ENCODE results near the gene AFAP1L2. TPM values are rescaled to one million over a fixed set of nuclear protein-coding genes. Genes with fewer than 3 reads are reported as not detected.
"Not testable (repeated sequence)": the region's sequence is repeated elsewhere in the genome, so short reads cannot be mapped to it uniquely, and the experiment has no call there.

The AFAP1L2 gene
- total and polyA plus RNA-seq, 5 donors: 3.7 to 7.7 (median 6.1) TPM

DNA sequence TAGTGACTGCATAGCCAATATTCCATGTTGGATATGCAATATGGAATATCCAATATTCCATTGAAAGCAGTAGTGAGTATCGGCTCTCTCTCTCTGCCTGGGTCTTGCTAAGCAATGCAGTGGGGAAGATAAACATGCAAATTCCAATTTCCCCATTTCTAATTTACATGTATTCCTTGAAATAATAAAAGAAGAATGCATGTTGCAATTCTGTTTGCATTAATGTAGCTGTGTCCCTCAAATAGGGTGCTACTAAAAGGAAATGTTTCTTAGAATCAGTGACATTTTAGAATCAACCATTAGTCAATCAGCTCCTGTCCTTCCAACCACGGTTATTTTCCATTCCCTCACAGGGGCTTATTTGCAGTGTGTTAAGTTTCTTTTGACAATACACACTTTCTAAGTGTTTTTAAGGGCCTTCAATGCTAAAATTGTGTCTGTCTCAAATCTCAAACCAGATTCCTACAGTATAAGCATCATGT, 46.7 kb downstream of the AFAP1L2 start:
- ATAC-seq (no peak), DNase-seq (no peak)
- H3K9me3 ChIP-seq (ENCODE audit: control insufficient read depth, low read length): no peaks in the 10 kb centered on the region
- no peaks in the 10 kb centered on the region for H3K27me3 ChIP-seq (ENCODE audit: control insufficient read depth, insufficient read depth)
- no peaks in the 10 kb centered on the region for H3K4me1 ChIP-seq (ENCODE audit: control insufficient read depth, insufficient read depth, low read length)
- intact Hi-C loops (cut with DNase I): no loop called here
- no peak overlapping the region for H3K27ac ChIP-seq (ENCODE audit: low read length)
- no peak overlapping the region for H3K4me3 ChIP-seq (ENCODE audit: low read length)
- WGBS: 56% methylated on average over 2 of the region's 2 CpGs

DNA sequence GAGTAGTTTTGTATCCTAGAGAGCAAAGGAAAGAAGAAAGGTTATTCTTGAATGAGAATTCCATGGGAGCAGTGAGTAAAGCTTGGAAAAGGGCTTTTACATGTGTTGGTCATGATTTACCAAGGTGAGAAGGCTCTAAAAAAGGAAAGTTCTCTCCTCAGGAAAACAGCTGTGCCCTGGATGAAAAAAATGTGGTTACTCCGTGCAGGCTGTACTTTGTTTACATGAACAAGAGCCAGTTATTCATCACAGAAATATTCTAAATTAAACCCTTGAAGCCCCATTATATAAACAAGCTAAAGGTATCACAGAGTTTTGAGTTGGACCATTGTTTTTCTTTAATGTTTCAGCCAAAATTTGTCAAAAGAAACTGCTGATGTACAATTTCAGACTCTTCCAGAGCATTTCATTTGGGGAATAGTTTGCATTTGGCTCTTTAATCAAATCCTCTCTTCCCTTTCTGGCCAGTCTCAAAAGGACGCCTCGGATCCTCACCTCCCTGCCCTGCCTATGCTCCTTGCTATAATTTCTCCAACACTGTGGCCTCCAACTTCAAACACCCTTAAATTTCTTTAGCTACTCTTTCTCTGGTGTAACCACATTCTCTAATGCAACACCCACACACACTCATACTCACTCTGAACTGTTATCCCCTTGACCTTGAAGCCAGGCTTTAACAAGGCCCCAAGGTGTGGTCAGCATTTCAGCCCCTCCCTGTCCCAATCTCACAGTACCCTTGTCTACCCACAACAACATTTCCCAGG, 47.4 kb downstream of the AFAP1L2 start:
- Histone ChIP-seq H3K4me1 (ENCODE audit: control insufficient read depth, insufficient read depth, low read length) (no peaks in the 10 kb centered on the region), H3K27me3 (ENCODE audit: control insufficient read depth, insufficient read depth) (no peaks in the 10 kb centered on the region), H3K9me3 (ENCODE audit: control insufficient read depth, low read length) (no peaks in the 10 kb centered on the region), H3K27ac (ENCODE audit: low read length) (no peak overlapping the region), H3K4me3 (ENCODE audit: low read length) (no peak overlapping the region)
- intact Hi-C loops (cut with DNase I): no loop called here
- ATAC-seq (peak; percentile 28 to 29), DNase-seq (no peak)
- WGBS: 34% methylated on average over 3 of the region's 3 CpGs

DNA sequence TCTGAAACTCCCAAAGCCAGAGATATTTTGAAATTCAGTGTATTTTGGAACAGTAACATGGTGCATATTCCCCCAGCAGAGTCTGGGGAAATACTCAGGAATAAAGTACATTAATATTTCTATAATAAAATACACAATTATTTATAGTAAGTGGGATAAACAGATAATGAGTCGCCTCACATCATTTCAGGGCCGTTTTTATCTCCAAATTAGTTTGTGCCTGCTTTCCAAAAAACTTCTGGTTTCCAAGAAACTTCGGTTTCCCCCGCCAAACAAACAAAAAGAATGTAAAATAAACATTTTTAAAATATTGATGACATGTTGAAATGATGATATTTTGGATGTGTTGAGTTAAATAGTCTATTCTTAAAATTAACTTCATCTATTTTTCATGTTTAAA, 48.2 kb downstream of the AFAP1L2 start:
- intact Hi-C loops (cut with DNase I): no loop called here
- no peaks in the 10 kb centered on the region for H3K9me3 ChIP-seq (ENCODE audit: control insufficient read depth, low read length)
- WGBS: 53% methylated on average over 4 of the region's 4 CpGs
- ATAC-seq: no peak
- no peaks in the 10 kb centered on the region for H3K27me3 ChIP-seq (ENCODE audit: control insufficient read depth, insufficient read depth)
- no peaks in the 10 kb centered on the region for H3K4me1 ChIP-seq (ENCODE audit: control insufficient read depth, insufficient read depth, low read length)
- no peak for DNase-seq
- H3K4me3 ChIP-seq (ENCODE audit: low read length): no peak overlapping the region
- no peak overlapping the region for H3K27ac ChIP-seq (ENCODE audit: low read length)

DNA sequence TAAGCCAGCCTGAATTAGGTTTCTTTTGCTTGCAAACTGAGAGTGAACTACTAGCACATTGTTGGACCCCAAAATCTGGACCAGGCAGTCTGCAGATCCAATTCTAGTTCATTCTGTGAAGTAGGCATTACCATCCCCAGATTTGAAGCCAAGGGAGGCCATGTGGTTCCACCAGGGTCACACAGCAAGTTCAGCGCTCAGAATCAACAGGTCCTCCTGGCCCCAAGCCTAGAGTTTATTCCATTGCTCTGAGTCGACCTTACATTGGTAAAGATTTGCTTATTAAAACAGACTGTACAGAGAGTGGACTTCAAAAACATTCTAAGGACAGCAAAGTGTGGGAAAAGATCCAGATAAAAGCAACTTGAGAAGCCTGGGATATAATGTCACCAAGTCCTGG, 50.9 kb downstream of the AFAP1L2 start:
- ATAC-seq (no peak), DNase-seq (no peak)
- 69% methylated on average over 2 of the region's 2 CpGs for WGBS
- no peaks in the 10 kb centered on the region for H3K4me1 ChIP-seq (ENCODE audit: control insufficient read depth, insufficient read depth, low read length)
- H3K4me3 ChIP-seq (ENCODE audit: low read length): no peak overlapping the region
- intact Hi-C loops (cut with DNase I): no loop called here
- H3K9me3 ChIP-seq (ENCODE audit: control insufficient read depth, low read length): no peaks in the 10 kb centered on the region
- no peaks in the 10 kb centered on the region for H3K27me3 ChIP-seq (ENCODE audit: control insufficient read depth, insufficient read depth)
- no peak overlapping the region for H3K27ac ChIP-seq (ENCODE audit: low read length)

DNA sequence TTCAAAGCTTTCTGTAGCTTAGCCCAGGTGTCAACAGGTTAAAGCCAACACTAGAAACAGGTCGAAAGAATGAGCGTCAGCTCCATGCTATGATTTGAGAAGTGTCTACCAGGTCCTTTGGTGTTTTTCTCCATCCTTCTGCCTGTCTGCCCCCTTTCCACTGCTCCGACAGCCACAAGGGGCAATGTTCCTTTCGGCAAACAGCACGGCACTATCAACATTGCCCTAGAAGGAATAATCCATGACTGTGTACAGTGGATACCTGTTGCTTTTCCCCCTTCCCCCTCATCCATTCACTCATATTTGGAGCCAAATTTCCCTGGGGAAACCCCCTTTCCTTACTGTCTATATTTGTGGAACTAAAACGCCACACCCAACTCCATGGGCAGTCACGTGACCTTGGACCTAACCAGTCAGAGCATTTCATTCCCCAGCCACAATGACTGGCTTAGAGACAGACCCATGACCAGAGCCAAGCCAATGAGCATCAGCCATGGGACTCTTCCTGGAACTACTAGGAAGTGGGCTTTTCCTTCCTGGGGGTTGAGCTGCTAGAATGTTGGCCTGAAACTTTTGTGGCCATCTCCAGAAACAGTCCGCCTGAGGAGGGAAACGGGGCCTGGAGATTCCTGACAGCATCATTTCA, 51.5 kb downstream of the AFAP1L2 start:
- no peaks in the 10 kb centered on the region for H3K9me3 ChIP-seq (ENCODE audit: control insufficient read depth, low read length)
- no peak overlapping the region for H3K4me3 ChIP-seq (ENCODE audit: low read length)
- no peaks in the 10 kb centered on the region for H3K27me3 ChIP-seq (ENCODE audit: control insufficient read depth, insufficient read depth)
- DNase-seq (no peak), ATAC-seq (no peak)
- intact Hi-C loops (cut with DNase I): no loop called here
- H3K27ac ChIP-seq (ENCODE audit: low read length): no peak overlapping the region
- 91% methylated on average over 9 of the region's 9 CpGs for WGBS
- no peaks in the 10 kb centered on the region for H3K4me1 ChIP-seq (ENCODE audit: control insufficient read depth, insufficient read depth, low read length)

DNA sequence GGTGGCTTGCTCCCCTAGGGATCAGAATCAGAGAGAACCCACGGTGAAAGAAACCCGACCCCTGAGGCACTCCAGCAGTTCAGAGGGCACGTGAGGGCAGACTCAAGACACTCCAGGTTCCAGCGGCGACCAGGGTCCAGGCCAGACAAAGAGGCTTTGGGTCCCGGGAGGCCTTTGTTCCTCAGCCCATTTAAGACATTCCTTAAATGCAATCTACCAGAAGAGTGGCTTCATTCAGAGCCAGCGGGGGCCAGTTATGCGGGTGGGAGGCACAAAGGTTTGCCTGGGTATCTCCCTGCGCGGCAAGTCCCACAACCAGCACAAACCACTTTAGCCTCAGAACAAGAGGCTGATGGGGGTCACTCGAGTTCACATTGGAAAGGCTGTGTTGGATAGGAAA, 53.6 kb downstream of the AFAP1L2 start:
- ATAC-seq (no peak), DNase-seq (peak in 1 of 3 donors; percentile 51)
- Histone ChIP-seq H3K9me3 (ENCODE audit: control insufficient read depth, low read length) (no peaks in the 10 kb centered on the region), H3K27ac (ENCODE audit: low read length) (no peak overlapping the region), H3K4me3 (ENCODE audit: low read length) (no peak overlapping the region), H3K4me1 (ENCODE audit: control insufficient read depth, insufficient read depth, low read length) (no peaks in the 10 kb centered on the region), H3K27me3 (ENCODE audit: control insufficient read depth, insufficient read depth) (no peaks in the 10 kb centered on the region)
- 62% methylated on average over 11 of the region's 11 CpGs for WGBS
- intact Hi-C loops (cut with DNase I): no loop called here

DNA sequence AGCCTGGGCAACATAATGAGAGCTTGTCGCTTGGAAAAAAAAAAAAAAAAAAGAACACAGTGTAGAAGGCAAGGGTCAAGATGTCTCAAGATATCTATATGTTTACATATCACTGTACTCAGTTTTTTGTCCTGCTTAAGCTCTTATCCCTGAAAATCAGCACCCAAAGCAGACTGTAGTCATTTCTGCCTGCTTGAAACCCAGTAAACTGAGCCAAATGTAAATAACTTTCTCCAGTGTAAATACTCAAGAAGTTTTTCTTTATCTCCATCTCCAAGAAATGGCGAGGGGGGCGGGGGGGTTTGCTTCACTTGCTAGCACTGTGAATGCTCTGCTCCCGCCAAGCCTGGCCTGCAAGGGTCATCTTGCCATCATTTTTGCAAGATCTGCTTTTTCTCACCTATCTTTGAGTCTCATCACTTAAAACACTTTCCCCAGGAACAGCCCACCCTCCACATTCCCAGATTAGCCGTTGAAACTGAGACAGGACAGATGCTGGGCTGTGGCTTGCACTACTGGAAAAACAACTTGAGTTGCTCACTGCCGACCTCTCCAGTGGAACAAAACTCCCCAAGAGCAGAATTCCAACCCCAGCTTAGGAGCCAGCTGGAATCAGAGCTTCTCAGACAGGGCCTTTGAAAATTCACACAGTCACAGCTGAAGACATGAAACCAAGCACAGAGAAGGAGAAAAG, 54.6 kb downstream of the AFAP1L2 start:
- intact Hi-C loops (cut with DNase I): no loop called here
- no peak overlapping the region for H3K4me3 ChIP-seq (ENCODE audit: low read length)
- no peak overlapping the region for H3K27ac ChIP-seq (ENCODE audit: low read length)
- DNase-seq (peak in 1 of 3 donors; percentile 62), ATAC-seq (peak; percentile 32 to 75)
- H3K27me3 ChIP-seq (ENCODE audit: control insufficient read depth, insufficient read depth): no peaks in the 10 kb centered on the region
- H3K4me1 ChIP-seq (ENCODE audit: control insufficient read depth, insufficient read depth, low read length): no peaks in the 10 kb centered on the region
- WGBS: 47% methylated on average over 6 of the region's 6 CpGs
- H3K9me3 ChIP-seq (ENCODE audit: control insufficient read depth, low read length): no peaks in the 10 kb centered on the region

DNA sequence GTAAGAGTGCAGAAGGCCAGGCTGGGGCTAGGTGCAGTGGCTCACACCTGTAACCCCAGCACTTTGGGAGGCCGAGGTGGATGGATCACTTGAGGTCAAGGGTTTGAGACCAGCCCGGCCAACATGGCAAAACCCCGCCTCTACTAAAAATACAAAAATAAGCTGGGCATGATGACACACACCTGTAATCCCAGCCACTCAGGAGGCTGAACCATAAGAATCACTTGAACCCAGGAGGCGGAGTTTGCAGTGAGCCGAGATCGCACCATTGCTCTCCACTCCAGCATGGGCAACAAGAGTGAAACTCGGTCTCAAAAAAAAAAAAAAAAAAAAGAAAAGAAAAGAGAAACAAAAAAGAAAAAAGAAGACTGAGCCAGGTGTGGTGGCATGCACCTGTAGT, 55.2 kb downstream of the AFAP1L2 start:
- peak in 1 of 3 donors; percentile 10 for DNase-seq
- H3K4me3 ChIP-seq (ENCODE audit: low read length); H3K27me3 ChIP-seq (ENCODE audit: control insufficient read depth, insufficient read depth); intact Hi-C loops (cut with DNase I); H3K27ac ChIP-seq (ENCODE audit: low read length); ATAC-seq; H3K4me1 ChIP-seq (ENCODE audit: control insufficient read depth, insufficient read depth, low read length); H3K9me3 ChIP-seq (ENCODE audit: control insufficient read depth, low read length): not testable (repeated sequence)
- WGBS: 92% methylated on average over 7 of the region's 7 CpGs

DNA sequence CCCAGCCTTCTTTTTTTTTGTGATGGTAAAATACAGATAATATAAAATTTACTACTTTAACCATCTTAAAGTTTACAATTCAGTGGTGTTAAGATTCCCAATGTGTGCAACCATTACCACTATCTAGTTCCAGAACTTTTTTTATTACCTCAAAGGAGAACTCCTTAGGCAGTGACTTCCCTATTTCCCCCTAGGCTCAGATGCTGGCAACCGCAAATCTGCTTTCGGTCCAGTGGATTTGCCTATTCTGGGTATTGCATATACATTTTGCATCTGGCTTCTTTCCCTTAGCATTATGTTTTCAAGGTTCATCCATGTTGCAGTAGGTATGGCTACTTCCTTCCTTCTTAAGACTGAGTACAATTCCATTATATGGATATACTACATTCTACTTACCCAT, 56.5 kb downstream of the AFAP1L2 start:
- DNase-seq: no peak
- no peaks in the 10 kb centered on the region for H3K27me3 ChIP-seq (ENCODE audit: control insufficient read depth, insufficient read depth)
- ATAC-seq: no peak
- H3K27ac ChIP-seq (ENCODE audit: low read length): no peak overlapping the region
- H3K4me3 ChIP-seq (ENCODE audit: low read length): no peak overlapping the region
- no peaks in the 10 kb centered on the region for H3K4me1 ChIP-seq (ENCODE audit: control insufficient read depth, insufficient read depth, low read length)
- H3K9me3 ChIP-seq (ENCODE audit: control insufficient read depth, low read length): no peaks in the 10 kb centered on the region
- intact Hi-C loops (cut with DNase I): no loop called here
- WGBS: 94% methylated on average over 2 of the region's 2 CpGs

DNA sequence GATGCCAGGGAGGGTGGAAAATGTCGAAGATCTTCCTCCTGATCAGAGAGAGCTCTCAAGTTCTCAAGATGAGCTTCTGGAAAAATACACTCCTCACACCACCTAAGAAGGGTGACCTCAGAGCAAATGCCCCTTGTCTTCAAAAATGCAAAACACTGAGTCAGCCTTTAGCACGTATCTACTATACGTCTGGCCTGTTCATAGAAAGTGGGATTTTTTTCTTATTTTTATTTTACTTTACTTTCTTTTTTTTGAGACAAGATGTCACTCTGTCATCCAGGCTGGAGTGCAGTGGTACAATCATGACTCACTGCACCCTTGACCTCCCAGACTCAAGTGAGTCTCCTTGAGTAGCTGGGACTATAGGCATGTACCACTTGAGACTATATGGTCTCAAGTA, 57.1 kb downstream of the AFAP1L2 start:
- intact Hi-C loops (cut with DNase I): no loop called here
- Histone ChIP-seq H3K27ac (ENCODE audit: low read length) (no peak overlapping the region), H3K27me3 (ENCODE audit: control insufficient read depth, insufficient read depth) (no peaks in the 10 kb centered on the region), H3K4me3 (ENCODE audit: low read length) (no peak overlapping the region), H3K4me1 (ENCODE audit: control insufficient read depth, insufficient read depth, low read length) (no peaks in the 10 kb centered on the region), H3K9me3 (ENCODE audit: control insufficient read depth, low read length) (no peaks in the 10 kb centered on the region)
- 79% methylated on average over 3 of the region's 3 CpGs for WGBS
- DNase-seq (no peak), ATAC-seq (no peak)

All from right cardiac atrium (tissue), 5 donors.